HepG2 (cell line): ENCODE results near the gene ODC1. TPM values are rescaled to one million over a fixed set of nuclear protein-coding genes. Genes with fewer than 3 reads are reported as not detected.

ENCODE experiments used
- CREM ChIP-seq, 2 experiments: sonication (generic) in 1 of 2; formaldehyde crosslinking in 1 of 2; IDR thresholded peaks; 2 replicates each; pipeline versions ENCODE4 v1.4.0 to v1.6.1; 2016 to 2020; ENCODE audit warnings: antibody characterized with exemption in 1 of 2, mild to moderate bottlenecking in 1 of 2, missing genetic modification reagents in 1 of 2
- HMGXB4 ChIP-seq, 2 experiments: sonication (generic) in 1 of 2; formaldehyde crosslinking in 1 of 2; IDR thresholded peaks; 2 replicates each; pipeline versions ENCODE4 v1.4.0 to v1.6.1; 2018 to 2020; ENCODE audit warnings: missing genetic modification reagents in 2 of 2, borderline replicate concordance in 1 of 2, low read depth in 1 of 2, mild to moderate bottlenecking in 1 of 2, missing biosample characterization in 1 of 2
- ISL2 ChIP-seq: sonication (generic); formaldehyde crosslinking; IDR thresholded peaks from 2 replicates; pipeline ENCODE4 v1.5.0; 2020; ENCODE audit warnings: missing genetic modification reagents
- JUND ChIP-seq: sonication (generic); formaldehyde crosslinking; IDR thresholded peaks from 2 replicates; pipeline ENCODE4 v1.8.0; 2022; ENCODE audit warnings: mild to moderate bottlenecking, missing genetic modification reagents
- KDM1A ChIP-seq: IDR thresholded peaks from 2 replicates; pipeline ENCODE4 v1.6.1; 2016; ENCODE audit warnings: missing compliant biosample characterization
- KDM2A ChIP-seq: sonication (generic); formaldehyde crosslinking; IDR thresholded peaks from 2 replicates; pipeline ENCODE4 v1.4.0; 2020; ENCODE audit warnings: low read depth, missing genetic modification reagents, borderline replicate concordance
- KLF11 ChIP-seq: IDR thresholded peaks from 2 replicates; pipeline ENCODE4 v1.6.1; 2016; ENCODE audit warnings: missing compliant biosample characterization
- MLX ChIP-seq: IDR thresholded peaks from 2 replicates; pipeline ENCODE4 v1.6.1; 2016
- NFKBIZ ChIP-seq: IDR thresholded peaks from 2 replicates; pipeline ENCODE4 v1.6.1; 2018; ENCODE audit warnings: missing genetic modification reagents, missing compliant biosample characterization
- PRDM4 ChIP-seq: sonication (generic); formaldehyde crosslinking; IDR thresholded peaks from 2 replicates; pipeline ENCODE4 v1.9.0; 2021; ENCODE audit warnings: missing genetic modification reagents, borderline replicate concordance
- RFXAP ChIP-seq: sonication (generic); formaldehyde crosslinking; IDR thresholded peaks from 2 replicates; pipeline ENCODE4 v1.4.0; 2020; ENCODE audit warnings: missing genetic modification reagents, borderline replicate concordance
- ZBTB20 ChIP-seq: sonication (generic); formaldehyde crosslinking; IDR thresholded peaks from 2 replicates; pipeline ENCODE4 v1.8.1; 2023; ENCODE audit warnings: missing genetic modification reagents, low read depth, mild to moderate bottlenecking, borderline replicate concordance
- ZNF10 ChIP-seq: sonication (generic); formaldehyde crosslinking; IDR thresholded peaks from 2 replicates; pipeline ENCODE4 v1.4.0; 2020; ENCODE audit warnings: mild to moderate bottlenecking, low read depth, missing genetic modification reagents, borderline replicate concordance
- ZNF3 ChIP-seq: IDR thresholded peaks from 2 replicates; pipeline ENCODE4 v1.7.0; 2017; ENCODE audit warnings: inconsistent platforms
- ZNF382 ChIP-seq: sonication (generic); formaldehyde crosslinking; IDR thresholded peaks from 2 replicates; pipeline ENCODE4 v1.5.0; 2020; ENCODE audit warnings: missing genetic modification reagents, mild to moderate bottlenecking, borderline replicate concordance
- ZNF547 ChIP-seq: sonication (generic); formaldehyde crosslinking; IDR thresholded peaks from 2 replicates; pipeline ENCODE4 v1.5.1; 2020; ENCODE audit warnings: mild to moderate bottlenecking, missing genetic modification reagents
- ZNF660 ChIP-seq: sonication (generic); formaldehyde crosslinking; IDR thresholded peaks from 2 replicates; pipeline ENCODE4 v1.5.1; 2020; ENCODE audit warnings: mild to moderate bottlenecking, low read depth, missing genetic modification reagents, borderline replicate concordance
- ZNF687 ChIP-seq: sonication (generic); formaldehyde crosslinking; IDR thresholded peaks from 2 replicates; pipeline ENCODE4 v1.5.1; 2020; ENCODE audit warnings: mild to moderate bottlenecking, missing genetic modification reagents, moderate library complexity
- ZNF850 ChIP-seq: sonication (generic); formaldehyde crosslinking; conservative IDR thresholded peaks from 2 replicates; pipeline ENCODE4 v1.9.0; 2021; ENCODE audit warnings: mild to moderate bottlenecking, missing genetic modification reagents
- ZSCAN22 ChIP-seq: sonication (generic); formaldehyde crosslinking; IDR thresholded peaks from 2 replicates; pipeline ENCODE4 v1.4.0; 2020; ENCODE audit warnings: mild to moderate bottlenecking, missing genetic modification reagents
- polyA plus RNA-seq, 8 experiments: library from polyadenylated mRNA; depleted of rRNA in 3 of 8; stranded (reverse) in 7 of 8; unstranded in 1 of 8; fragments of >200 nt; fragmentation: Illumina TruSeq in 4 of 8; extraction: Trizol in 4 of 8; gene quantifications; 2 replicates each; pipeline versions ENCODE4 v1.2.1 to v1.2.3, GENCODE V29; 2011 to 2016; ENCODE audit warnings: low read depth in 4 of 8, missing spikeins in 1 of 8, mixed read lengths in 1 of 8; ENCODE audit not compliant: insufficient read depth in 1 of 8
- total RNA-seq, 5 experiments: library from RNA; depleted of rRNA; stranded (reverse); fragments of >200 nt; fragmentation: Illumina TruSeq; extraction: Trizol; gene quantifications; 2 replicates each; pipeline ENCODE4 v1.2.3, GENCODE V29; 2016; ENCODE audit warnings: low read depth in 1 of 5

ODC1 gene
- total and polyA plus RNA-seq, 2 of the 13 experiments (the other 11 are each of a cell fraction or from before 2014, with no cell fraction given) = 142 to 371 TPM

GRCh38 chr2:10487081-10487740 lies 39.1 kb upstream of the ODC1 start (continued):
- no peak for TF ChIP-seq ZNF660 (CRISPR knock-in tag)
- no peak for TF ChIP-seq ZNF547 (CRISPR knock-in tag)
- TF ChIP-seq ZNF850 (CRISPR knock-in tag) = no peak
- TF ChIP-seq KDM1A = peak; percentile 91
- peak; percentile 80 for TF ChIP-seq MLX (CRISPR knock-in tag)
- peak; percentile 58; the same call in 1 of the 2 replicates for TF ChIP-seq RFXAP (CRISPR knock-in tag)
- peak; percentile 63; the same call in 1 of the 2 replicates for TF ChIP-seq ZBTB20 (CRISPR knock-in tag)
- no peak for TF ChIP-seq PRDM4
- no peak for TF ChIP-seq ZNF3 (CRISPR knock-in tag)
- peak; percentile 66; the same call in 1 of the 2 replicates for TF ChIP-seq NFKBIZ (CRISPR knock-in tag)
- peak in 1 of 2 experiments; percentile 45; a peak in 1 of 4 replicates for TF ChIP-seq HMGXB4 (CRISPR knock-in tag; IDR thresholded peaks at IDR 0.05; ENCODE audit: borderline replicate concordance in 1 of 2, low read depth in 1 of 2)
- peak; percentile 72 for TF ChIP-seq KDM2A (CRISPR knock-in tag)
- TF ChIP-seq ZSCAN22 = peak; percentile 98
- TF ChIP-seq ZNF382 (CRISPR knock-in tag) = no peak
- TF ChIP-seq KLF11 = peak; percentile 86
- no peak for TF ChIP-seq ZNF10 (CRISPR knock-in tag)
- TF ChIP-seq JUND (CRISPR knock-in tag) = peak; percentile 59; the same call in 1 of the 2 replicates
- peak; percentile 64; the same call in 1 of the 2 replicates for TF ChIP-seq CREM (IDR thresholded peaks at IDR 0.05)
- TF ChIP-seq CREM (CRISPR knock-in tag; IDR thresholded peaks at IDR 0.05) = no peak
- peak; percentile 81 for TF ChIP-seq ISL2 (CRISPR knock-in tag)
- TF ChIP-seq ZNF687 = peak; percentile 30; the same call in 1 of the 2 replicates
